ENCODE measurements around the gene EBNA1BP2.
"Not testable (repeated sequence)": the region's sequence is repeated elsewhere in the genome, so short reads cannot be mapped to it uniquely, and the experiment has no call there.

Gene EBNA1BP2

DNA sequence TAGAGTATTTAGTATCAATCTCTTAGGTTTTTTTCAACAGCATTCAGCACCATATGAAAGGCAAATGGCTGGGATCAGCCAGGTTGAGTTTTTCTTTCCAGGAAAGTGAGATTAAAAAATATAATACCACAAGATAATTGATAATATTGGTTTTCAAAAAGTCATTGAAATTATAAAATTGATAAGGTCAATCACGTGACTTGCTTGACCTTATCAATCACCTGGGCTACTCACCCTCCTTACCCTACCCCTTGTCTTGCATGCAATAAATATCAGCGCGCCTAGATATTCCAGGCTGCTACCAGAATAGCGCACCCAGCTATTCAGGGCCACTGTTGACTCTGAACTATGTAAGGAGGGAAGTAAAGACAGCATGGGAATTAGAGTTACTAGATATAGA is 31.5 kb downstream of the EBNA1BP2 start:
- Histone ChIP-seq H3K9ac (ENCODE audit: low read depth, low read length, poor library complexity, severe bottlenecking) (no peak overlapping the region), H3K4me2 (ENCODE audit: low read depth, low read length, poor library complexity, severe bottlenecking) (no peak overlapping the region), H3K36me3 (ENCODE audit: insufficient read depth, low read length) (no peaks in the 10 kb centered on the region), H3K79me2 (ENCODE audit: insufficient read depth, low read length) (no peaks in the 10 kb centered on the region), H3K4me3 (ENCODE audit: low read length, poor library complexity, severe bottlenecking) (no peak overlapping the region), H3F3A (ENCODE audit: low read depth) (no peaks in the 10 kb centered on the region), H4K20me1 (ENCODE audit: insufficient read depth, low read length, poor library complexity, severe bottlenecking) (no peaks in the 10 kb centered on the region), H3K4me1 (ENCODE audit: insufficient read depth, low read length, poor library complexity, severe bottlenecking) (no peaks in the 10 kb centered on the region), H2AFZ (ENCODE audit: low read length) (no peak overlapping the region), H3K9me3 (ENCODE audit: insufficient read depth, low read depth, low read length) (no peaks in the 10 kb centered on the region), H3K27me3 (ENCODE audit: insufficient read depth, low read length, poor library complexity, severe bottlenecking) (peaks cover under 1% of the 10 kb centered on the region), H3K9me2 (replicated peaks; ENCODE audit: low read depth, low read length) (no peaks in the 10 kb centered on the region)
- TF ChIP-seq EZH2phosphoT487 (IDR thresholded peaks at IDR 0.05; ENCODE audit: borderline replicate concordance) = no peak
- TF ChIP-seq, protein P1, sequence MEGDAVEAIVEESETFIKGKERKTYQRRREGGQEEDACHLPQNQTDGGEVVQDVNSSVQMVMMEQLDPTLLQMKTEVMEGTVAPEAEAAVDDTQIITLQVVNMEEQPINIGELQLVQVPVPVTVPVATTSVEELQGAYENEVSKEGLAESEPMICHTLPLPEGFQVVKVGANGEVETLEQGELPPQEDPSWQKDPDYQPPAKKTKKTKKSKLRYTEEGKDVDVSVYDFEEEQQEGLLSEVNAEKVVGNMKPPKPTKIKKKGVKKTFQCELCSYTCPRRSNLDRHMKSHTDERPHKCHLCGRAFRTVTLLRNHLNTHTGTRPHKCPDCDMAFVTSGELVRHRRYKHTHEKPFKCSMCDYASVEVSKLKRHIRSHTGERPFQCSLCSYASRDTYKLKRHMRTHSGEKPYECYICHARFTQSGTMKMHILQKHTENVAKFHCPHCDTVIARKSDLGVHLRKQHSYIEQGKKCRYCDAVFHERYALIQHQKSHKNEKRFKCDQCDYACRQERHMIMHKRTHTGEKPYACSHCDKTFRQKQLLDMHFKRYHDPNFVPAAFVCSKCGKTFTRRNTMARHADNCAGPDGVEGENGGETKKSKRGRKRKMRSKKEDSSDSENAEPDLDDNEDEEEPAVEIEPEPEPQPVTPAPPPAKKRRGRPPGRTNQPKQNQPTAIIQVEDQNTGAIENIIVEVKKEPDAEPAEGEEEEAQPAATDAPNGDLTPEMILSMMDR (conservative IDR thresholded peaks at IDR 0.05; ENCODE audit: low read length) = no peak

- Histone ChIP-seq H3K4me2 (ENCODE audit: low read depth, low read length, poor library complexity, severe bottlenecking) (no peak overlapping the region), H3F3A (ENCODE audit: low read depth) (no peaks in the 10 kb centered on the region), H2AFZ (ENCODE audit: low read length) (no peak overlapping the region), H3K4me3 (ENCODE audit: low read length, poor library complexity, severe bottlenecking) (no peak overlapping the region), H3K4me1 (ENCODE audit: insufficient read depth, low read length, poor library complexity, severe bottlenecking) (no peaks in the 10 kb centered on the region), H3K27me3 (ENCODE audit: insufficient read depth, low read length, poor library complexity, severe bottlenecking) (no peaks in the 10 kb centered on the region), H3K9ac (ENCODE audit: low read depth, low read length, poor library complexity, severe bottlenecking) (no peak overlapping the region), H3K36me3 (ENCODE audit: insufficient read depth, low read length) (no peaks in the 10 kb centered on the region), H3K79me2 (ENCODE audit: insufficient read depth, low read length) (no peaks in the 10 kb centered on the region), H3K9me3 (ENCODE audit: insufficient read depth, low read depth, low read length) (no peaks in the 10 kb centered on the region), H4K20me1 (ENCODE audit: insufficient read depth, low read length, poor library complexity, severe bottlenecking) (no peaks in the 10 kb centered on the region), H3K9me2 (replicated peaks; ENCODE audit: low read depth, low read length) (no peaks in the 10 kb centered on the region)
- TF ChIP-seq, protein P1 (conservative IDR thresholded peaks at IDR 0.05; ENCODE audit: low read length) = no peak
- no peak for TF ChIP-seq EZH2phosphoT487 (IDR thresholded peaks at IDR 0.05; ENCODE audit: borderline replicate concordance)
Measured at GRCh38 chr1:43140010-43140409, 32.1 kb downstream of the EBNA1BP2 start.

- not testable (repeated sequence) for H3K36me3 ChIP-seq (ENCODE audit: insufficient read depth, low read length); H3K9me2 ChIP-seq (replicated peaks; ENCODE audit: low read depth, low read length); H3K4me3 ChIP-seq (ENCODE audit: low read length, poor library complexity, severe bottlenecking); H3K4me1 ChIP-seq (ENCODE audit: insufficient read depth, low read length, poor library complexity, severe bottlenecking); H3K79me2 ChIP-seq (ENCODE audit: insufficient read depth, low read length); H2AFZ ChIP-seq (ENCODE audit: low read length); H3K9ac ChIP-seq (ENCODE audit: low read depth, low read length, poor library complexity, severe bottlenecking); H3K27me3 ChIP-seq (ENCODE audit: insufficient read depth, low read length, poor library complexity, severe bottlenecking); H3K9me3 ChIP-seq (ENCODE audit: insufficient read depth, low read depth, low read length); H3K4me2 ChIP-seq (ENCODE audit: low read depth, low read length, poor library complexity, severe bottlenecking); H4K20me1 ChIP-seq (ENCODE audit: insufficient read depth, low read length, poor library complexity, severe bottlenecking); H3F3A ChIP-seq (ENCODE audit: low read depth)
Measured at GRCh38 chr1:43139295-43139694, 32.8 kb downstream of the EBNA1BP2 start.

DNA sequence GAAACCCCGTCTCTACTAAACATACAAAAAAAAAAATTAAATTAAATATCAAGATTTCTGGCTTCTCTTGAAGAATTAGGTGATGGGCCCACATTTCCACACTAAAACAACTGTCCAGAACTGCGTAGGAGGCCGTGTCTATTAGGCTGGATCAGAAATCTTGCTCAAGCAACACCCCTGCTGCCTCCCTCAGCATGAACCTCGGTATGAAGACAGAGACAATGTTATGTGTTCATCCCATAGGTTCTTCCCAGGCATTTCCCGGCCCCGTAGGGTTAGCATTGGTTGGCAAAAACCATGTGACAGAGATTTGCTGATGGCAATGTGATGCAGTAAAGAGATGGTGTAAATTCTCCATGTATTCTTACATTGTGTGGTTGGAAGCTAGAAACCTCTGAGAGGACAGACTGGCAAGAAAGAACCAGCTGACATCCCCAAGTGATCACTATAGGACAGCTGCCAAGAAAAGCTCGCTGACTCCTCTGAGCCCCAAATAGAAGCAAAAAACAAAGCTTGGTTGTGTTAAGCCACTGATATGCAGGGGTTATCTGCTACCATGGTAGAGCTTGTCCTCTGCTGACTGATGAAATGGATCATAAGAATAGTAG is 34.5 kb downstream of the EBNA1BP2 start:
- no peaks in the 10 kb centered on the region for H3F3A ChIP-seq (ENCODE audit: low read depth)
- no peak overlapping the region for H2AFZ ChIP-seq (ENCODE audit: low read length)
- H3K9ac ChIP-seq (ENCODE audit: low read depth, low read length, poor library complexity, severe bottlenecking) = no peak overlapping the region
- no peaks in the 10 kb centered on the region for H3K9me2 ChIP-seq (replicated peaks; ENCODE audit: low read depth, low read length)
- H3K4me2 ChIP-seq (ENCODE audit: low read depth, low read length, poor library complexity, severe bottlenecking) = no peak overlapping the region
- no peaks in the 10 kb centered on the region for H3K4me1 ChIP-seq (ENCODE audit: insufficient read depth, low read length, poor library complexity, severe bottlenecking)
- H3K27me3 ChIP-seq (ENCODE audit: insufficient read depth, low read length, poor library complexity, severe bottlenecking) = no peaks in the 10 kb centered on the region
- TF ChIP-seq, protein P1 (conservative IDR thresholded peaks at IDR 0.05; ENCODE audit: low read length) = no peak
- TF ChIP-seq EZH2phosphoT487 (IDR thresholded peaks at IDR 0.05; ENCODE audit: borderline replicate concordance) = no peak
- no peaks in the 10 kb centered on the region for H3K79me2 ChIP-seq (ENCODE audit: insufficient read depth, low read length)
- H4K20me1 ChIP-seq (ENCODE audit: insufficient read depth, low read length, poor library complexity, severe bottlenecking) = no peaks in the 10 kb centered on the region
- H3K9me3 ChIP-seq (ENCODE audit: insufficient read depth, low read depth, low read length) = no peaks in the 10 kb centered on the region
- no peak overlapping the region for H3K4me3 ChIP-seq (ENCODE audit: low read length, poor library complexity, severe bottlenecking)
- no peaks in the 10 kb centered on the region for H3K36me3 ChIP-seq (ENCODE audit: insufficient read depth, low read length)

Data from Loucy (cell line).